ENCODE results near the gene ITM2B.

DNA sequence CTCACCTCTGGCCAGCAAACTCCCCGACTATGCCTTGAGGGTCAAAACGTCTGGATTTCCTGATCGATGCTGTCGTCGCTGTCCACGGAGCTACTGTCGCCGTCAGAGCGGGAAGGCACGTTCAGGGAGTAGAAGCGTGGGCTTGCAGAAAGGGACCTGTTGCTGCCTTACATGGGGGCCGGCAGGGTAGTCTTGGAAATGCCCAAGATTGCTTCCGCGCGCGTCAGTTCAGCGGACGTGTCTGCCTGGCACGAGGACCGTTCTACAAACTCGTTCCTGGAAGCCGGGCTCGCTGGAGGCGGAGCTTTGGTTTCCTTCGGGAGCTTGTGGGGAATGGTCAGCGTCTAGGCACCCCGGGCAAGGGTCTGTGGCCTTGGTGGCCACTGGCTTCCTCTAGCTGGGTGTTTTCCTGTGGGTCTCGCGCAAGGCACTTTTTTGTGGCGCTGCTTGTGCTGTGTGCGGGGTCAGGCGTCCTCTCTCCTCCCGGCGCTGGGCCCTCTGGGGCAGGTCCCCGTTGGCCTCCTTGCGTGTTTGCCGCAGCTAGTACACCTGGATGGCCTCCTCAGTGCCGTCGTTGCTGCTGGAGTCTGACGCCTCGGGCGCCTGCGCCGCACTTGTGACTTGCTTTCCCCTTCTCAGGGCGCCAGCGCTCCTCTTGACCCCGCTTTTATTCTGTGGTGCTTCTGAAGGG, 86.0 kb downstream of the ITM2B start:
- TF ChIP-seq, protein P1, sequence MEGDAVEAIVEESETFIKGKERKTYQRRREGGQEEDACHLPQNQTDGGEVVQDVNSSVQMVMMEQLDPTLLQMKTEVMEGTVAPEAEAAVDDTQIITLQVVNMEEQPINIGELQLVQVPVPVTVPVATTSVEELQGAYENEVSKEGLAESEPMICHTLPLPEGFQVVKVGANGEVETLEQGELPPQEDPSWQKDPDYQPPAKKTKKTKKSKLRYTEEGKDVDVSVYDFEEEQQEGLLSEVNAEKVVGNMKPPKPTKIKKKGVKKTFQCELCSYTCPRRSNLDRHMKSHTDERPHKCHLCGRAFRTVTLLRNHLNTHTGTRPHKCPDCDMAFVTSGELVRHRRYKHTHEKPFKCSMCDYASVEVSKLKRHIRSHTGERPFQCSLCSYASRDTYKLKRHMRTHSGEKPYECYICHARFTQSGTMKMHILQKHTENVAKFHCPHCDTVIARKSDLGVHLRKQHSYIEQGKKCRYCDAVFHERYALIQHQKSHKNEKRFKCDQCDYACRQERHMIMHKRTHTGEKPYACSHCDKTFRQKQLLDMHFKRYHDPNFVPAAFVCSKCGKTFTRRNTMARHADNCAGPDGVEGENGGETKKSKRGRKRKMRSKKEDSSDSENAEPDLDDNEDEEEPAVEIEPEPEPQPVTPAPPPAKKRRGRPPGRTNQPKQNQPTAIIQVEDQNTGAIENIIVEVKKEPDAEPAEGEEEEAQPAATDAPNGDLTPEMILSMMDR (IDR thresholded peaks at IDR 0.05): no peak
- TF ChIP-seq EP300 (IDR thresholded peaks at IDR 0.05) (no peak), POLR2A (IDR thresholded peaks at IDR 0.05) (no peak)

Measured in tibial nerve (tissue), 4 donors.